Omental fat pad (tissue), 4 donors: ENCODE measurements around the gene DNASE1. TPM values are rescaled to one million over a fixed set of nuclear protein-coding genes. Genes with fewer than 3 reads are reported as not detected.

Experiments
- ATAC-seq: fragments of 150-250 bp; one replicate; pipeline ENCODE4 v1.9.1; 2016; ENCODE audit warnings: mild to moderate bottlenecking, moderate library complexity; ENCODE audit not compliant: low FRiP score
- DNase-seq: peaks from one replicate; pipeline ENCODE4 v3.0.0-alpha.2; 2019; ENCODE audit warnings: low spot score
- total RNA-seq, 4 donors: library from RNA; depleted of rRNA; stranded (reverse); fragments of >200 nt; gene quantifications; one replicate each; pipeline ENCODE4 v1.1.0, GENCODE V29; 2016
- TF ChIP-seq, protein P1 (sequence below), 3 donors: fragments of 450-650 bp; IDR thresholded peaks; one replicate each; pipeline ENCODE4 v1.5.1; 2016 to 2017; ENCODE audit warnings: antibody characterized with exemption in 3 of 3, mild to moderate bottlenecking in 3 of 3, moderate library complexity in 2 of 3

Gene DNASE1
- total RNA-seq, 4 donors from 2014 or later: 4.6 to 14.8 (median 12.3) TPM

DNA sequence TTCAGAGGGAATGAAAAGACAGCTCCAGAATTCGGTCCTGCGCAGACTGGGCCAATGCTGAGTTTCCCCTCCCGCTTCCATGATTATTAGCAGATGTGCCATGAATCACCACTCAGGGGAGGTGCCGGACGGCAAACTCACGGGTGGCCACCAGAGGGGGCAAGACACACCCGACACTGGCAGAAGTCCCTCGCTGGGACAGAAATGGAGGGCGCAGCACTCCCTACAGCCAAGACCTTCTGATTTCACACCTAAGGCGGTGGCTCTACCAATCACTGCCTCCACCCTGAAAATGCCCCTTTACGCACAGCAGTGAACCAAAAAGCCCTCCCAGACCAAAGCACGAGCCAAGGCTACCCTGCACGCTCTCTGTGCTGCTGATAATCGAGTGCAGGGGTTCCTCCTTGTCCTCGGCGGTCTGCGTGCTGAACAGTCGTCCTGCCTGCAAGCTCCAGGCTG lies 36.0 kb downstream of the DNASE1 start:
- DNase-seq: peak; percentile 81
- TF ChIP-seq, protein P1, sequence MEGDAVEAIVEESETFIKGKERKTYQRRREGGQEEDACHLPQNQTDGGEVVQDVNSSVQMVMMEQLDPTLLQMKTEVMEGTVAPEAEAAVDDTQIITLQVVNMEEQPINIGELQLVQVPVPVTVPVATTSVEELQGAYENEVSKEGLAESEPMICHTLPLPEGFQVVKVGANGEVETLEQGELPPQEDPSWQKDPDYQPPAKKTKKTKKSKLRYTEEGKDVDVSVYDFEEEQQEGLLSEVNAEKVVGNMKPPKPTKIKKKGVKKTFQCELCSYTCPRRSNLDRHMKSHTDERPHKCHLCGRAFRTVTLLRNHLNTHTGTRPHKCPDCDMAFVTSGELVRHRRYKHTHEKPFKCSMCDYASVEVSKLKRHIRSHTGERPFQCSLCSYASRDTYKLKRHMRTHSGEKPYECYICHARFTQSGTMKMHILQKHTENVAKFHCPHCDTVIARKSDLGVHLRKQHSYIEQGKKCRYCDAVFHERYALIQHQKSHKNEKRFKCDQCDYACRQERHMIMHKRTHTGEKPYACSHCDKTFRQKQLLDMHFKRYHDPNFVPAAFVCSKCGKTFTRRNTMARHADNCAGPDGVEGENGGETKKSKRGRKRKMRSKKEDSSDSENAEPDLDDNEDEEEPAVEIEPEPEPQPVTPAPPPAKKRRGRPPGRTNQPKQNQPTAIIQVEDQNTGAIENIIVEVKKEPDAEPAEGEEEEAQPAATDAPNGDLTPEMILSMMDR (IDR thresholded peaks at IDR 0.05): peak in 2 of 3 donors; percentile 70 to 83
- peak; percentile 96 for ATAC-seq

- no peak for ATAC-seq
- no peak for DNase-seq
These were observed 36.7 kb downstream of the DNASE1 start for GRCh38 chr16:3690980-3691720.

GRCh38 chr16:3691761-3692160 lies 37.3 kb downstream of the DNASE1 start:
- ATAC-seq (no peak), DNase-seq (no peak)
- TF ChIP-seq, protein P1 (IDR thresholded peaks at IDR 0.05): no peak

More at GRCh38 chr16:3690980-3691720, 36.7 kb downstream of the DNASE1 start:
- TF ChIP-seq, protein P1 (IDR thresholded peaks at IDR 0.05): no peak

- ATAC-seq: no peak
- TF ChIP-seq, protein P1 (IDR thresholded peaks at IDR 0.05): no peak
- no peak for DNase-seq
These were observed 39.6 kb downstream of the DNASE1 start for GRCh38 chr16:3694051-3694450.

- DNase-seq (no peak), ATAC-seq (no peak)
- TF ChIP-seq, protein P1 (IDR thresholded peaks at IDR 0.05): no peak
These were observed 41.3 kb downstream of the DNASE1 start for GRCh38 chr16:3695610-3696369.

GRCh38 chr16:3696425-3697218 lies 42.1 kb downstream of the DNASE1 start:
- DNase-seq: no peak
- ATAC-seq: peak; percentile 85
- TF ChIP-seq, protein P1 (IDR thresholded peaks at IDR 0.05): no peak
